ENCODE data around the gene USP30.

The USP30 gene

GRCh38 chr12:109065853-109066193, 13.4 kb downstream of the USP30 start:
- H4K20me1 ChIP-seq (ENCODE audit: insufficient read depth), result no peaks in the 10 kb centered on the region
- no peaks in the 10 kb centered on the region for H3K79me2 ChIP-seq (ENCODE audit: insufficient read depth, low read depth)
- no peaks in the 10 kb centered on the region for H3K36me3 ChIP-seq (ENCODE audit: insufficient read depth)
- H3K9ac ChIP-seq, result no peak overlapping the region
- no peak overlapping the region for H3K27ac ChIP-seq
- no peak overlapping the region for H3K4me2 ChIP-seq
- no peaks in the 10 kb centered on the region for H3K4me1 ChIP-seq (ENCODE audit: low read depth, poor library complexity, severe bottlenecking)
- H3K27me3 ChIP-seq (ENCODE audit: insufficient read depth, low read depth), result no peaks in the 10 kb centered on the region
- H3K4me3 ChIP-seq (IDR thresholded peaks at IDR 0.05; ENCODE audit: insufficient read depth, low read depth, low read length), result no peak overlapping the region
- no peak for TF ChIP-seq CTCF (conservative IDR thresholded peaks at IDR 0.05; ENCODE audit: low read depth, low read length)
- no peak overlapping the region for H2AFZ ChIP-seq (ENCODE audit: low read depth)

- Histone ChIP-seq H3K36me3 (ENCODE audit: insufficient read depth) (no peaks in the 10 kb centered on the region), H3K4me1 (ENCODE audit: low read depth, poor library complexity, severe bottlenecking) (no peaks in the 10 kb centered on the region), H3K4me2 (no peak overlapping the region), H2AFZ (ENCODE audit: low read depth) (no peak overlapping the region), H3K9ac (no peak overlapping the region), H3K27ac (no peak overlapping the region), H4K20me1 (ENCODE audit: insufficient read depth) (no peaks in the 10 kb centered on the region), H3K27me3 (ENCODE audit: insufficient read depth, low read depth) (no peaks in the 10 kb centered on the region), H3K79me2 (ENCODE audit: insufficient read depth, low read depth) (no peaks in the 10 kb centered on the region), H3K4me3 (IDR thresholded peaks at IDR 0.05; ENCODE audit: insufficient read depth, low read depth, low read length) (no peak overlapping the region)
- no peak for TF ChIP-seq CTCF (conservative IDR thresholded peaks at IDR 0.05; ENCODE audit: low read depth, low read length)
Measured at GRCh38 chr12:109069307-109070271, 17.2 kb downstream of the USP30 start.

- no peaks in the 10 kb centered on the region for H3K4me1 ChIP-seq (ENCODE audit: low read depth, poor library complexity, severe bottlenecking)
- H2AFZ ChIP-seq (ENCODE audit: low read depth), result no peak overlapping the region
- TF ChIP-seq CTCF (conservative IDR thresholded peaks at IDR 0.05; ENCODE audit: low read depth, low read length), result no peak
- no peaks in the 10 kb centered on the region for H4K20me1 ChIP-seq (ENCODE audit: insufficient read depth)
- no peaks in the 10 kb centered on the region for H3K79me2 ChIP-seq (ENCODE audit: insufficient read depth, low read depth)
- H3K4me2 ChIP-seq, result no peak overlapping the region
- H3K27ac ChIP-seq, result no peak overlapping the region
- no peak overlapping the region for H3K4me3 ChIP-seq (IDR thresholded peaks at IDR 0.05; ENCODE audit: insufficient read depth, low read depth, low read length)
- no peak overlapping the region for H3K9ac ChIP-seq
- no peaks in the 10 kb centered on the region for H3K27me3 ChIP-seq (ENCODE audit: insufficient read depth, low read depth)
- no peaks in the 10 kb centered on the region for H3K36me3 ChIP-seq (ENCODE audit: insufficient read depth)
Measured at GRCh38 chr12:109074866-109075265, 22.5 kb downstream of the USP30 start.

GRCh38 chr12:109082751-109083150, 30.4 kb downstream of the USP30 start:
- Histone ChIP-seq H3K4me1 (ENCODE audit: low read depth, poor library complexity, severe bottlenecking) (no peaks in the 10 kb centered on the region), H3K79me2 (ENCODE audit: insufficient read depth, low read depth) (no peaks in the 10 kb centered on the region), H4K20me1 (ENCODE audit: insufficient read depth) (no peaks in the 10 kb centered on the region), H3K36me3 (ENCODE audit: insufficient read depth) (no peaks in the 10 kb centered on the region), H3K27ac (no peak overlapping the region), H3K9ac (no peak overlapping the region), H3K4me2 (no peak overlapping the region), H3K27me3 (ENCODE audit: insufficient read depth, low read depth) (no peaks in the 10 kb centered on the region), H2AFZ (ENCODE audit: low read depth) (no peak overlapping the region), H3K4me3 (IDR thresholded peaks at IDR 0.05; ENCODE audit: insufficient read depth, low read depth, low read length) (no peak overlapping the region)
- no peak for TF ChIP-seq CTCF (conservative IDR thresholded peaks at IDR 0.05; ENCODE audit: low read depth, low read length)

All from KMS-11 (cell line).